Endothelial cell of umbilical vein (primary cell): ENCODE measurements around the gene CCDC167. TPM values are rescaled to one million over a fixed set of nuclear protein-coding genes. Genes with fewer than 3 reads are reported as not detected.

Experiments
- BruUV-seq: library from RNA; stranded (reverse); fragments of 400-500 nt; replicated peaks from 2 replicates; lab custom pipeline; 2021; lab: Mats Ljungman, UMichigan
- CTCF ChIA-PET: fragments of 300-600, 350-600 bp; sonication (Branson Sonifier 250); formaldehyde crosslinking; loops from one replicate; lab custom pipeline; 2021; ENCODE audit warnings: antibody characterized with exemption, inconsistent platforms; lab: Charles Lee
- POLR2A ChIA-PET: fragments of 300-600, 350-600 bp; sonication (Branson Sonifier 250); formaldehyde crosslinking; loops from one replicate; lab custom pipeline; 2021; ENCODE audit warnings: antibody characterized with exemption, inconsistent platforms; lab: Charles Lee
- DNase-seq: peaks from one replicate; pipeline ENCODE4 v3.0.0-alpha.2; 2011; ENCODE audit warnings: low read depth, low spot score
- FAIRE-seq: peaks from 2 replicates; lab custom pipeline; 2011; peaks lifted over from hg19 to GRCh38; lab: Jason Lieb, UNC
- H2AFZ ChIP-seq: 2 replicates; pipeline ENCODE4 v1.6.0; 2012; ENCODE audit warnings: low read depth, low read length, control low read depth, inconsistent platforms
- H3K27ac ChIP-seq: 2 replicates; pipeline ENCODE4 v1.5.1; 2011; ENCODE audit warnings: low read depth, mild to moderate bottlenecking, control low read depth, low read length, moderate library complexity; ENCODE audit not compliant: insufficient read depth
- H3K27me3 ChIP-seq, 2 experiments: 2 replicates each; pipeline versions ENCODE4 v1.6.0 to v1.6.1; 2011; ENCODE audit warnings: low read length in 2 of 2, mixed read lengths in 1 of 2; ENCODE audit not compliant: control insufficient read depth in 2 of 2, insufficient read depth in 2 of 2
- H3K36me3 ChIP-seq, 2 experiments: 2 replicates in 1 of 2; 3 replicates in 1 of 2; pipeline ENCODE4 v1.5.1; 2011; ENCODE audit warnings: low read length in 2 of 2, mild to moderate bottlenecking in 1 of 2, moderate library complexity in 1 of 2; ENCODE audit not compliant: control insufficient read depth in 2 of 2, insufficient read depth in 2 of 2; ENCODE audit errors: extremely low read depth in 1 of 2
- H3K4me1 ChIP-seq: 3 replicates; pipeline ENCODE4 v1.5.1; 2011; ENCODE audit warnings: mild to moderate bottlenecking, low read length; ENCODE audit not compliant: control insufficient read depth, insufficient read depth; ENCODE audit errors: extremely low read depth
- H3K4me2 ChIP-seq: 2 replicates; pipeline ENCODE4 v1.6.1; 2011; ENCODE audit warnings: low read length, control low read depth, mixed read lengths; ENCODE audit not compliant: insufficient read depth
- H3K4me3 ChIP-seq, 3 experiments: fragments of 200-600 bp in 1 of 3; sonication (generic), shearing (Covaris generic) in 1 of 3; replicated peaks in 1 of 3; 2 replicates each; pipeline ENCODE4 v1.5.1; 2011 to 2016; ENCODE audit warnings: control low read depth in 3 of 3, low read length in 3 of 3, mild to moderate bottlenecking in 2 of 3, inconsistent platforms in 1 of 3, low read depth in 1 of 3, moderate library complexity in 1 of 3; ENCODE audit not compliant: insufficient read depth in 1 of 3
- H3K79me2 ChIP-seq: 2 replicates; pipeline ENCODE4 v1.6.0; 2012; ENCODE audit warnings: low read length, inconsistent platforms; ENCODE audit not compliant: control insufficient read depth, insufficient read depth
- H3K9ac ChIP-seq: replicated peaks from 2 replicates; pipeline ENCODE3; 2011; ENCODE audit warnings: low read length, control low read depth; ENCODE audit not compliant: insufficient read depth; ENCODE audit errors: extremely low read depth
- H3K9me1 ChIP-seq: replicated peaks from 3 replicates; pipeline ENCODE4 v1.6.0; 2011; ENCODE audit warnings: mild to moderate bottlenecking, low read length; ENCODE audit not compliant: control insufficient read depth, insufficient read depth; ENCODE audit errors: extremely low read depth
- H3K9me3 ChIP-seq: replicated peaks from 2 replicates; pipeline ENCODE4 v1.5.1; 2012; ENCODE audit warnings: low read length, inconsistent platforms; ENCODE audit not compliant: control insufficient read depth, insufficient read depth
- H4K20me1 ChIP-seq: replicated peaks from 2 replicates; pipeline ENCODE3; 2011; ENCODE audit warnings: mild to moderate bottlenecking, low read length; ENCODE audit not compliant: control insufficient read depth, insufficient read depth; ENCODE audit errors: extremely low read depth
- CTCF ChIP-seq, 2 donors: IDR thresholded peaks; 1 replicate in 1 of 2; 2 replicates in 1 of 2; pipeline ENCODE4 v1.5.1; 2011; ENCODE audit warnings: low read length in 2 of 2, mild to moderate bottlenecking in 2 of 2, moderate library complexity in 2 of 2, control low read depth in 1 of 2, inconsistent platforms in 1 of 2, low read depth in 1 of 2; ENCODE audit not compliant: insufficient read depth in 1 of 2; ENCODE audit errors: extremely low read depth in 1 of 2
- EZH2 ChIP-seq: IDR thresholded peaks from 2 replicates; pipeline ENCODE4 v1.6.1; 2012; ENCODE audit warnings: borderline replicate concordance, low read depth, mild to moderate bottlenecking, moderate library complexity, low read length, inconsistent platforms; ENCODE audit not compliant: severe bottlenecking
- FOS ChIP-seq: IDR thresholded peaks from 2 replicates; pipeline ENCODE4 v1.6.1; 2011; ENCODE audit warnings: mild to moderate bottlenecking, low read length, moderate library complexity, borderline replicate concordance; ENCODE audit not compliant: insufficient read depth
- GATA2 ChIP-seq: IDR thresholded peaks from 2 replicates; pipeline ENCODE4 v1.7.0; 2011; ENCODE audit warnings: low read depth, mild to moderate bottlenecking, moderate library complexity, mixed read lengths, low read length; ENCODE audit not compliant: insufficient read length, insufficient read depth
- JUN ChIP-seq: IDR thresholded peaks from 2 replicates; pipeline ENCODE4 v1.6.1; 2011; ENCODE audit warnings: borderline replicate concordance, low read depth; ENCODE audit not compliant: insufficient read length, insufficient read depth
- MAX ChIP-seq: IDR thresholded peaks from 2 replicates; pipeline ENCODE4 v1.6.1; 2011; ENCODE audit not compliant: insufficient read depth, insufficient read length
- MYC ChIP-seq: IDR thresholded peaks from one replicate; pipeline ENCODE4 v1.6.1; 2011; ENCODE audit warnings: mild to moderate bottlenecking, low read depth, low read length
- POLR2A ChIP-seq: IDR thresholded peaks from 2 replicates; pipeline ENCODE4 v1.6.1; 2012; ENCODE audit warnings: low read depth, mild to moderate bottlenecking, control low read depth, low read length
- POLR2AphosphoS5 ChIP-seq: IDR thresholded peaks from 2 replicates; pipeline ENCODE4 v1.6.1; 2012; ENCODE audit warnings: low read depth, mild to moderate bottlenecking, control low read depth, low read length, moderate library complexity; ENCODE audit not compliant: insufficient read depth
- dilution Hi-C: fragments of 300-500 bp; cut with MboI; formaldehyde crosslinking; loops from one replicate; pipeline ENCODE4 v1.15.0; 2019; ENCODE audit warnings: low sequenced_read_pairs; ENCODE audit not compliant: extremely low pct_ligation_motif_present
- intact Hi-C: fragments of 100-400 bp; cut with micrococcal nuclease; formaldehyde crosslinking; loops from one replicate; pipeline ENCODE4 v1.10.0; 2022
- polyA plus RNA-seq, 4 experiments: library from polyadenylated mRNA; depleted of rRNA in 3 of 4; stranded (reverse) in 3 of 4; unstranded in 1 of 4; fragments of >200 nt; gene quantifications; 2 replicates each; pipeline versions ENCODE4 v1.2.1 to v1.2.3, GENCODE V29; 2011 to 2012; ENCODE audit warnings: missing spikeins in 1 of 4
- total RNA-seq: library from RNA; stranded (reverse); gene quantifications from 2 replicates; pipeline ENCODE4 v1.2.3, GENCODE V29; 2021

Gene CCDC167
- total and polyA plus RNA-seq, 2 donors (not counting 3 experiments of a cell fraction or from before 2014, with no cell fraction given): 46.6 to 105 TPM

- peaks cover 3% of the 10 kb centered on the region for H3K79me2 ChIP-seq
- POLR2A ChIA-PET: no interaction called here
- intact Hi-C loops (loop anchor here (5.0 kb wide), 1 partner anchor 55 kb away; no protein-coding TSS in a partner anchor), dilution Hi-C loops (no loop called here)
- H2AFZ ChIP-seq: no peak overlapping the region
- no peaks in the 10 kb centered on the region for H3K36me3 ChIP-seq
- CTCF ChIA-PET: no interaction called here
- FAIRE-seq: no peak
- H3K9me1 ChIP-seq: no peaks in the 10 kb centered on the region
- H3K4me3 ChIP-seq: no peak overlapping the region
- TF ChIP-seq MAX: no peak
- no peak for TF ChIP-seq POLR2AphosphoS5
- TF ChIP-seq MYC: no peak
- TF ChIP-seq EZH2: no peak
- TF ChIP-seq GATA2: no peak
- TF ChIP-seq FOS: no peak
- TF ChIP-seq POLR2A: no peak
- TF ChIP-seq CTCF (IDR thresholded peaks at IDR 0.05; ENCODE audit: extremely low read depth in 1 of 2, insufficient read depth in 1 of 2, low read depth in 1 of 2, low read length in 2 of 2): no peak
- TF ChIP-seq JUN: no peak
- no peaks in the 10 kb centered on the region for H4K20me1 ChIP-seq
- no peaks in the 10 kb centered on the region for H3K9me3 ChIP-seq
- no peak for DNase-seq
- H3K27ac ChIP-seq: no peak overlapping the region
- H3K9ac ChIP-seq: no peak overlapping the region
- H3K4me1 ChIP-seq: peaks cover 7% of the 10 kb centered on the region
- no peaks in the 10 kb centered on the region for H3K27me3 ChIP-seq
- no peak overlapping the region for H3K4me2 ChIP-seq
- no TSS peak for BruUV-seq
These were observed 2.5 kb downstream of the CCDC167 start for GRCh38 chr6:37496951-37497885.
